DND-41 (cell line): ENCODE measurements around the gene CCL24.

Experiments
- EZH2 ChIP-seq: IDR thresholded peaks from 3 replicates; pipeline ENCODE4 v1.6.1; 2012; ENCODE audit warnings: borderline replicate concordance, low read depth, mild to moderate bottlenecking, moderate library complexity, low read length, inconsistent platforms; ENCODE audit not compliant: severe bottlenecking
- TF ChIP-seq, protein P1 (sequence below): IDR thresholded peaks from 2 replicates; pipeline ENCODE4 v1.5.1; 2012; ENCODE audit warnings: borderline replicate concordance, low read length, moderate library complexity, mild to moderate bottlenecking; ENCODE audit not compliant: poor library complexity, severe bottlenecking; ENCODE audit errors: extremely low read depth

DNA sequence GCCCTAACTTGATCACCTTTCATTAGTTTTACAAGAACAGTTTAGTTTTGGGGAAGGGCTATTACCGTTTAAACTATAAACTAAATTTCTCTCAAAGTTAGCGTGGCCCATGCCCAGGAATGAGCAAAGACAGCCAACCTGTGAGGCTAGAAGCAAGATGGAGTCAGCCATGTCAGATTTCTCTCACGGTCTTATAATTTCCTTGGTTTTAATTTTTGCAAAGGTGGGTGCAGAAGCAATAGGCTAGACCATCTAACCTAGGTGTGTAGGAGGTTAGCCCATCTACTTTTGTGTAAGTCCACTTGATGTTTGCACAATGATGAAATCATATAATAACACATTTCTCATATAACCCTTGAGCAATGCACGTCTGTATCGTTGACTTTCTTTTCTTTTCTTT, 8.9 kb downstream of the CCL24 start:
- TF ChIP-seq, protein P1, sequence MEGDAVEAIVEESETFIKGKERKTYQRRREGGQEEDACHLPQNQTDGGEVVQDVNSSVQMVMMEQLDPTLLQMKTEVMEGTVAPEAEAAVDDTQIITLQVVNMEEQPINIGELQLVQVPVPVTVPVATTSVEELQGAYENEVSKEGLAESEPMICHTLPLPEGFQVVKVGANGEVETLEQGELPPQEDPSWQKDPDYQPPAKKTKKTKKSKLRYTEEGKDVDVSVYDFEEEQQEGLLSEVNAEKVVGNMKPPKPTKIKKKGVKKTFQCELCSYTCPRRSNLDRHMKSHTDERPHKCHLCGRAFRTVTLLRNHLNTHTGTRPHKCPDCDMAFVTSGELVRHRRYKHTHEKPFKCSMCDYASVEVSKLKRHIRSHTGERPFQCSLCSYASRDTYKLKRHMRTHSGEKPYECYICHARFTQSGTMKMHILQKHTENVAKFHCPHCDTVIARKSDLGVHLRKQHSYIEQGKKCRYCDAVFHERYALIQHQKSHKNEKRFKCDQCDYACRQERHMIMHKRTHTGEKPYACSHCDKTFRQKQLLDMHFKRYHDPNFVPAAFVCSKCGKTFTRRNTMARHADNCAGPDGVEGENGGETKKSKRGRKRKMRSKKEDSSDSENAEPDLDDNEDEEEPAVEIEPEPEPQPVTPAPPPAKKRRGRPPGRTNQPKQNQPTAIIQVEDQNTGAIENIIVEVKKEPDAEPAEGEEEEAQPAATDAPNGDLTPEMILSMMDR = no peak
- no peak for TF ChIP-seq EZH2
